Liver (tissue), 9 donors: ENCODE data around the gene SLC6A12. TPM values are rescaled to one million over a fixed set of nuclear protein-coding genes. Genes with fewer than 3 reads are reported as not detected.

ENCODE experiments used
- DNase-seq: peaks from one replicate; pipeline ENCODE4 v3.0.0-alpha.2; 2017; ENCODE audit warnings: low spot score
- H3K27ac ChIP-seq, 2 donors: one replicate each; pipeline ENCODE4 v1.7.0; 2013; ENCODE audit warnings: inconsistent platforms in 2 of 2, low read length in 2 of 2, control low read depth in 1 of 2, low read depth in 1 of 2, mild to moderate bottlenecking in 1 of 2
- H3K27me3 ChIP-seq, 4 donors: one replicate each; pipeline versions ENCODE4 v1.6.1 to v1.7.0; 2013; ENCODE audit warnings: low read length in 3 of 4, inconsistent platforms in 1 of 4, mild to moderate bottlenecking in 1 of 4, moderate library complexity in 1 of 4; ENCODE audit not compliant: control insufficient read depth in 4 of 4, insufficient read depth in 4 of 4
- H3K36me3 ChIP-seq, 4 donors: one replicate each; pipeline versions ENCODE4 v1.6.1 to v1.7.0; 2013; ENCODE audit warnings: low read length in 3 of 4, mild to moderate bottlenecking in 3 of 4, low read depth in 1 of 4, moderate library complexity in 1 of 4; ENCODE audit not compliant: control insufficient read depth in 4 of 4, insufficient read depth in 3 of 4
- H3K4me1 ChIP-seq, 4 donors: one replicate each; pipeline versions ENCODE4 v1.6.1 to v1.7.0; 2013; ENCODE audit warnings: low read length in 3 of 4, mild to moderate bottlenecking in 3 of 4, moderate library complexity in 1 of 4; ENCODE audit not compliant: control insufficient read depth in 4 of 4, insufficient read depth in 4 of 4
- H3K4me3 ChIP-seq, 3 donors: one replicate each; pipeline versions ENCODE4 v1.6.1 to v1.7.0; 2013; ENCODE audit warnings: low read length in 3 of 3, control low read depth in 1 of 3, low read depth in 1 of 3, mild to moderate bottlenecking in 1 of 3
- H3K9ac ChIP-seq, 2 donors: one replicate each; pipeline ENCODE4 v1.7.0; 2013; ENCODE audit warnings: low read length in 2 of 2, mild to moderate bottlenecking in 2 of 2, moderate library complexity in 2 of 2, control low read depth in 1 of 2, low read depth in 1 of 2
- H3K9me3 ChIP-seq, 4 donors: one replicate each; pipeline versions ENCODE4 v1.6.1 to v1.7.0; 2013; ENCODE audit warnings: low read length in 3 of 4; ENCODE audit not compliant: control insufficient read depth in 4 of 4
- ATF3 ChIP-seq: IDR thresholded peaks from 2 replicates; pipeline ENCODE4 v1.6.1; 2016; ENCODE audit warnings: antibody characterized with exemption
- CTCF ChIP-seq: fragments of 150-350 bp; IDR thresholded peaks from 2 replicates; pipeline ENCODE4 v1.5.1; 2017; ENCODE audit warnings: improper control_type of control experiment, low read depth, low read length; ENCODE audit not compliant: missing input control
- EGR1 ChIP-seq, 2 donors: IDR thresholded peaks; 2 replicates each; pipeline ENCODE4 v1.6.1; 2016 to 2018; ENCODE audit warnings: antibody characterized with exemption in 2 of 2, low read depth in 2 of 2
- FOXA1 ChIP-seq: IDR thresholded peaks from 2 replicates; pipeline ENCODE4 v1.6.1; 2016; ENCODE audit warnings: antibody characterized with exemption
- FOXA2 ChIP-seq: IDR thresholded peaks from 2 replicates; pipeline ENCODE4 v1.6.1; 2016; ENCODE audit warnings: antibody characterized with exemption
- GABPA ChIP-seq, 2 donors: IDR thresholded peaks in 1 of 2; conservative IDR thresholded peaks in 1 of 2; 2 replicates each; pipeline ENCODE4 v1.6.1; 2016; ENCODE audit warnings: antibody characterized with exemption in 2 of 2, mild to moderate bottlenecking in 1 of 2, moderate library complexity in 1 of 2
- HNF4A ChIP-seq, 2 donors: conservative IDR thresholded peaks; 2 replicates each; pipeline ENCODE4 v1.6.1; 2016; ENCODE audit warnings: antibody characterized with exemption in 2 of 2, mild to moderate bottlenecking in 2 of 2
- HNF4G ChIP-seq: IDR thresholded peaks from 2 replicates; pipeline ENCODE4 v1.6.1; 2016; ENCODE audit warnings: antibody characterized with exemption
- JUND ChIP-seq, 2 donors: IDR thresholded peaks; 2 replicates each; pipeline ENCODE4 v1.6.1; 2016; ENCODE audit warnings: antibody characterized with exemption in 2 of 2
- MAX ChIP-seq: IDR thresholded peaks from 2 replicates; pipeline ENCODE4 v1.6.1; 2016; ENCODE audit warnings: antibody characterized with exemption
- NR2F2 ChIP-seq: IDR thresholded peaks from 2 replicates; pipeline ENCODE4 v1.6.1; 2016; ENCODE audit warnings: antibody characterized with exemption
- RAD21 ChIP-seq, 2 donors: IDR thresholded peaks; 2 replicates each; pipeline ENCODE4 v1.6.1; 2016; ENCODE audit warnings: antibody characterized with exemption in 2 of 2, mild to moderate bottlenecking in 2 of 2
- REST ChIP-seq: IDR thresholded peaks from 2 replicates; pipeline ENCODE4 v1.6.1; 2016; ENCODE audit warnings: antibody characterized with exemption, mild to moderate bottlenecking
- RXRA ChIP-seq, 2 donors: IDR thresholded peaks; 2 replicates each; pipeline ENCODE4 v1.6.1; 2017 to 2018; ENCODE audit warnings: antibody characterized with exemption in 2 of 2, mild to moderate bottlenecking in 1 of 2
- SP1 ChIP-seq: IDR thresholded peaks from 2 replicates; pipeline ENCODE4 v1.6.1; 2018; ENCODE audit warnings: antibody characterized with exemption, mild to moderate bottlenecking
- TAF1 ChIP-seq: conservative IDR thresholded peaks from 2 replicates; pipeline ENCODE4 v1.6.1; 2016; ENCODE audit warnings: antibody characterized with exemption, mild to moderate bottlenecking
- YY1 ChIP-seq: IDR thresholded peaks from 2 replicates; pipeline ENCODE4 v1.6.1; 2016; ENCODE audit warnings: antibody characterized with exemption, mild to moderate bottlenecking
- ZBTB33 ChIP-seq: IDR thresholded peaks from 2 replicates; pipeline ENCODE4 v1.6.1; 2016; ENCODE audit warnings: antibody characterized with exemption
- WGBS: extraction: QIAGEN DNeasy Blood & Tissue Kit; methylation state at CpG from one replicate; pipeline ENCODE4 v1.1.7; 2013; 5-methylcytosine and 5-hydroxymethylcytosine counted together
- polyA plus RNA-seq, 2 donors: library from polyadenylated mRNA; stranded (reverse) in 1 of 2; unstranded in 1 of 2; fragments of 200-250 nt in 1 of 2; fragments of >200 nt in 1 of 2; fragmentation: Nextera tagmentation in 1 of 2; extraction: Ambion mirVana in 1 of 2; gene quantifications; one replicate each; pipeline versions ENCODE4 v1.2.1 to v1.2.3, GENCODE V29; 2013 to 2015
- total RNA-seq, 2 donors: library from RNA; depleted of rRNA; stranded (reverse); fragments of >200 nt; gene quantifications; one replicate each; pipeline ENCODE4 v1.2.3, GENCODE V29; 2014
- donor health status: healthy.
- donor health status: healthy.
- donor health status: healthy.
- donor health status: healthy.
- donor health status: healthy.

SLC6A12 gene
- total and polyA plus RNA-seq, 4 donors = 18.2 to 30.3 (median 23.2) TPM

- WGBS = 89% methylated on average over 7 of the region's 7 CpGs
- Histone ChIP-seq H3K9me3 (no peaks in the 10 kb centered on the region), H3K36me3 (peaks cover 0 to 74% (median 36%) of the 10 kb centered on the region in 4 donors), H3K9ac (no peak overlapping the region), H3K4me3 (no peak overlapping the region), H3K27me3 (no peaks in the 10 kb centered on the region), H3K4me1 (peaks cover 2 to 8% (median 4%) of the 10 kb centered on the region in 4 donors), H3K27ac (no peak overlapping the region)
- TF ChIP-seq EGR1 (IDR thresholded peaks at IDR 0.05; ENCODE audit: low read depth in 2 of 2) (no peak), SP1 (no peak), REST (no peak), NR2F2 (no peak), TAF1 (no peak), HNF4A (conservative IDR thresholded peaks at IDR 0.05) (no peak), GABPA (IDR thresholded peaks at IDR 0.05 in 1 of 2, conservative IDR thresholded peaks at IDR 0.05 in 1 of 2) (no peak), FOXA2 (no peak), ATF3 (no peak), CTCF (no peak), RAD21 (IDR thresholded peaks at IDR 0.05) (no peak), MAX (no peak), FOXA1 (no peak), HNF4G (no peak), RXRA (IDR thresholded peaks at IDR 0.05) (no peak), YY1 (no peak)
- DNase-seq = no peak
Observed at GRCh38 chr12:194276-194675, 19.7 kb downstream of the SLC6A12 start.

- Histone ChIP-seq H3K36me3 (peaks cover 0 to 65% (median 29%) of the 10 kb centered on the region in 4 donors), H3K4me3 (no peak overlapping the region), H3K27ac (no peak overlapping the region), H3K9me3 (no peaks in the 10 kb centered on the region), H3K4me1 (peaks cover 3 to 17% (median 12%) of the 10 kb centered on the region in 4 donors), H3K9ac (no peak overlapping the region), H3K27me3 (no peaks in the 10 kb centered on the region)
- WGBS = 73% methylated on average over 10 of the region's 10 CpGs
- DNase-seq = no peak
- TF ChIP-seq TAF1 (no peak), EGR1 (IDR thresholded peaks at IDR 0.05; ENCODE audit: low read depth in 2 of 2) (no peak), FOXA2 (no peak), ZBTB33 (no peak), HNF4G (no peak), CTCF (no peak), NR2F2 (no peak), JUND (IDR thresholded peaks at IDR 0.05) (no peak), HNF4A (conservative IDR thresholded peaks at IDR 0.05) (no peak), REST (no peak), FOXA1 (no peak), SP1 (no peak), MAX (no peak)
Observed at GRCh38 chr12:193261-193660, 20.7 kb downstream of the SLC6A12 start.
